ENCODE data around the gene KLRD1.

KLRD1 gene

GRCh38 chr12:10289005-10289754 lies 18.5 kb upstream of the KLRD1 start:
- DNase-seq (ENCODE audit: insufficient read length, low spot score) (peak; percentile 2), FAIRE-seq (no peak)
- no peak for TF ChIP-seq POU2F2 (IDR thresholded peaks at IDR 0.05; ENCODE audit: low read depth, low read length)
- peak; percentile 55 for TF ChIP-seq SPI1 (IDR thresholded peaks at IDR 0.05; ENCODE audit: low read depth, low read length)
- TF ChIP-seq TAF1 (IDR thresholded peaks at IDR 0.05; ENCODE audit: low read depth, low read length), result no peak

GRCh38 chr12:10291030-10291429 lies 16.6 kb upstream of the KLRD1 start:
- FAIRE-seq, result no peak
- DNase-seq (ENCODE audit: insufficient read length, low spot score), result no peak
- no peak for TF ChIP-seq SPI1 (IDR thresholded peaks at IDR 0.05; ENCODE audit: low read depth, low read length)
- TF ChIP-seq POLR2AphosphoS5 (IDR thresholded peaks at IDR 0.05; ENCODE audit: low read depth, low read length), result no peak
- no peak for TF ChIP-seq TAF1 (IDR thresholded peaks at IDR 0.05; ENCODE audit: low read depth, low read length)
- TF ChIP-seq PAX5 (IDR thresholded peaks at IDR 0.05; ENCODE audit: insufficient read depth, low read length, severe bottlenecking), result no peak
- TF ChIP-seq POU2F2 (IDR thresholded peaks at IDR 0.05; ENCODE audit: low read depth, low read length), result no peak
- TF ChIP-seq POLR2A (IDR thresholded peaks at IDR 0.05; ENCODE audit: low read depth, low read length), result no peak

GRCh38 chr12:10293151-10293550 lies 14.5 kb upstream of the KLRD1 start:
- FAIRE-seq, result peak; percentile 48

GRCh38 chr12:10293570-10294227 lies 14.0 kb upstream of the KLRD1 start:
- FAIRE-seq, result no peak
- TF ChIP-seq POLR2AphosphoS5 (IDR thresholded peaks at IDR 0.05; ENCODE audit: low read depth, low read length), result no peak
- TF ChIP-seq SPI1 (IDR thresholded peaks at IDR 0.05; ENCODE audit: low read depth, low read length), result peak; percentile 38; the same call in 1 of the 2 replicates
- no peak for DNase-seq (ENCODE audit: insufficient read length, low spot score)

More at GRCh38 chr12:10293151-10293550, 14.5 kb upstream of the KLRD1 start:
- DNase-seq (ENCODE audit: insufficient read length, low spot score), result no peak
- TF ChIP-seq SPI1 (IDR thresholded peaks at IDR 0.05; ENCODE audit: low read depth, low read length) (peak; percentile 13; the same call in 1 of the 2 replicates), POLR2A (IDR thresholded peaks at IDR 0.05; ENCODE audit: low read depth, low read length) (no peak), TAF1 (IDR thresholded peaks at IDR 0.05; ENCODE audit: low read depth, low read length) (no peak)

- DNase-seq (ENCODE audit: insufficient read length, low spot score), result no peak
- no peak for FAIRE-seq
- TF ChIP-seq PAX5 (IDR thresholded peaks at IDR 0.05; ENCODE audit: insufficient read depth, low read length, severe bottlenecking) (no peak), POLR2AphosphoS5 (IDR thresholded peaks at IDR 0.05; ENCODE audit: low read depth, low read length) (no peak), POLR2A (IDR thresholded peaks at IDR 0.05; ENCODE audit: low read depth, low read length) (no peak), SPI1 (IDR thresholded peaks at IDR 0.05; ENCODE audit: low read depth, low read length) (no peak), POU2F2 (IDR thresholded peaks at IDR 0.05; ENCODE audit: low read depth, low read length) (no peak), TAF1 (IDR thresholded peaks at IDR 0.05; ENCODE audit: low read depth, low read length) (no peak)
Observed at GRCh38 chr12:10301103-10301502, 6.6 kb upstream of the KLRD1 start.

- FAIRE-seq (no peak), DNase-seq (ENCODE audit: insufficient read length, low spot score) (no peak)
- TF ChIP-seq SPI1 (IDR thresholded peaks at IDR 0.05; ENCODE audit: low read depth, low read length) (no peak), POU2F2 (IDR thresholded peaks at IDR 0.05; ENCODE audit: low read depth, low read length) (no peak), POLR2AphosphoS5 (IDR thresholded peaks at IDR 0.05; ENCODE audit: low read depth, low read length) (no peak), PAX5 (IDR thresholded peaks at IDR 0.05; ENCODE audit: insufficient read depth, low read length, severe bottlenecking) (no peak), TAF1 (IDR thresholded peaks at IDR 0.05; ENCODE audit: low read depth, low read length) (no peak), POLR2A (IDR thresholded peaks at IDR 0.05; ENCODE audit: low read depth, low read length) (no peak)
Observed at GRCh38 chr12:10304161-10304574, 3.5 kb upstream of the KLRD1 start.

- TF ChIP-seq TAF1 (IDR thresholded peaks at IDR 0.05; ENCODE audit: low read depth, low read length) (no peak), PAX5 (IDR thresholded peaks at IDR 0.05; ENCODE audit: insufficient read depth, low read length, severe bottlenecking) (no peak), POU2F2 (IDR thresholded peaks at IDR 0.05; ENCODE audit: low read depth, low read length) (no peak), POLR2A (IDR thresholded peaks at IDR 0.05; ENCODE audit: low read depth, low read length) (no peak), POLR2AphosphoS5 (IDR thresholded peaks at IDR 0.05; ENCODE audit: low read depth, low read length) (no peak), SPI1 (IDR thresholded peaks at IDR 0.05; ENCODE audit: low read depth, low read length) (no peak)
- FAIRE-seq (no peak), DNase-seq (ENCODE audit: insufficient read length, low spot score) (no peak)
Observed at GRCh38 chr12:10305411-10305810, 2.3 kb upstream of the KLRD1 start.

GRCh38 chr12:10310926-10311720 lies 3.5 kb downstream of the KLRD1 start:
- TF ChIP-seq POLR2AphosphoS5 (IDR thresholded peaks at IDR 0.05; ENCODE audit: low read depth, low read length) (no peak), SPI1 (IDR thresholded peaks at IDR 0.05; ENCODE audit: low read depth, low read length) (peak; percentile 50)
- no peak for FAIRE-seq
- no peak for DNase-seq (ENCODE audit: insufficient read length, low spot score)

- TF ChIP-seq TAF1 (IDR thresholded peaks at IDR 0.05; ENCODE audit: low read depth, low read length), result no peak
- no peak for TF ChIP-seq POU2F2 (IDR thresholded peaks at IDR 0.05; ENCODE audit: low read depth, low read length)
- TF ChIP-seq PAX5 (IDR thresholded peaks at IDR 0.05; ENCODE audit: insufficient read depth, low read length, severe bottlenecking), result no peak
- TF ChIP-seq SPI1 (IDR thresholded peaks at IDR 0.05; ENCODE audit: low read depth, low read length), result no peak
- no peak for TF ChIP-seq POLR2AphosphoS5 (IDR thresholded peaks at IDR 0.05; ENCODE audit: low read depth, low read length)
- no peak for TF ChIP-seq POLR2A (IDR thresholded peaks at IDR 0.05; ENCODE audit: low read depth, low read length)
- no peak for DNase-seq (ENCODE audit: insufficient read length, low spot score)
- FAIRE-seq, result peak; percentile 64
Observed at GRCh38 chr12:10319388-10319787, 11.7 kb downstream of the KLRD1 start.
